Fibroblast of lung (primary cell): Measurements from ENCODE around the gene TCERG1L.

ENCODE experiments used
- CTCF ChIP-seq, 2 donors: IDR thresholded peaks in 1 of 2; conservative IDR thresholded peaks in 1 of 2; 1 replicate in 1 of 2; 2 replicates in 1 of 2; pipeline ENCODE4 v1.5.1; 2011 to 2012; ENCODE audit warnings: low read length in 2 of 2, control low read depth in 1 of 2, inconsistent platforms in 1 of 2, low read depth in 1 of 2, mild to moderate bottlenecking in 1 of 2
- EZH2 ChIP-seq: IDR thresholded peaks from 2 replicates; pipeline ENCODE4 v1.5.1; 2012; ENCODE audit warnings: low read length, control low read depth, mild to moderate bottlenecking; ENCODE audit errors: missing control alignments

GRCh38 chr10:131058799-131059198 lies 252.7 kb downstream of the TCERG1L start:
- TF ChIP-seq CTCF (conservative IDR thresholded peaks at IDR 0.05 in 1 of 2, IDR thresholded peaks at IDR 0.05 in 1 of 2; ENCODE audit: low read depth in 1 of 2, low read length in 2 of 2) (no peak), EZH2 (no peak)
